Smooth muscle cell (in vitro differentiated cells): ENCODE measurements around the gene ZNF605. TPM values are rescaled to one million over a fixed set of nuclear protein-coding genes. Genes with fewer than 3 reads are reported as not detected.
A peak's percentile ranks its signal among the peaks of the same experiment; 100 is the strongest.

Experiments
- DNase-seq: peaks from one replicate; lab custom pipeline; 2025; ENCODE audit not compliant: unreplicated experiment; lab: John Stamatoyannopoulos, UW
- H2AFZ ChIP-seq: fragments of 200-600 bp; sonication (generic); 2 replicates; pipeline ENCODE4 v1.6.0; 2016; ENCODE audit warnings: antibody characterized with exemption, low read depth, mild to moderate bottlenecking
- H3F3A ChIP-seq: fragments of 200-600 bp; sonication (generic); 2 replicates; pipeline ENCODE4 v1.6.0; 2017; ENCODE audit warnings: antibody characterized with exemption, low read depth
- H3K27ac ChIP-seq: fragments of 200-600 bp; sonication (generic); 2 replicates; pipeline ENCODE4 v1.5.1; 2016; ENCODE audit warnings: low read depth, mild to moderate bottlenecking
- H3K27me3 ChIP-seq: fragments of 200-600 bp; sonication (generic); 2 replicates; pipeline ENCODE4 v1.6.1; 2016; ENCODE audit warnings: low read depth, mild to moderate bottlenecking
- H3K36me3 ChIP-seq: fragments of 200-600 bp; sonication (generic); 2 replicates; pipeline ENCODE4 v1.5.1; 2016; ENCODE audit warnings: low read depth
- H3K4me1 ChIP-seq: fragments of 200-600 bp; sonication (generic); 2 replicates; pipeline ENCODE4 v1.5.1; 2016; ENCODE audit warnings: low read depth
- H3K4me2 ChIP-seq: fragments of 200-600 bp; sonication (generic); 2 replicates; pipeline ENCODE4 v1.6.0; 2016; ENCODE audit warnings: mild to moderate bottlenecking
- H3K4me3 ChIP-seq: fragments of 200-600 bp; sonication (generic); 2 replicates; pipeline ENCODE4 v1.5.1; 2016; ENCODE audit warnings: mild to moderate bottlenecking
- H3K79me2 ChIP-seq: fragments of 200-600 bp; sonication (generic); 2 replicates; pipeline ENCODE4 v1.6.0; 2016; ENCODE audit warnings: low read depth, mild to moderate bottlenecking
- H3K9ac ChIP-seq: fragments of 200-600 bp; sonication (generic); 2 replicates; pipeline ENCODE4 v1.6.0; 2016; ENCODE audit warnings: low read depth
- H3K9me3 ChIP-seq: fragments of 200-600 bp; sonication (generic); replicated peaks from 2 replicates; pipeline ENCODE4 v1.5.1; 2016; ENCODE audit warnings: low read depth
- H4K20me1 ChIP-seq: fragments of 200-600 bp; sonication (generic); 2 replicates; pipeline ENCODE4 v1.6.0; 2016; ENCODE audit warnings: low read depth
- CTCF ChIP-seq: fragments of 200-600 bp; sonication (generic); IDR thresholded peaks from 2 replicates; pipeline ENCODE4 v1.5.1; 2017; ENCODE audit warnings: borderline replicate concordance, mild to moderate bottlenecking, antibody characterized with exemption; ENCODE audit not compliant: insufficient read depth, poor library complexity, severe bottlenecking
- WGBS: methylation state at CpG from one replicate; pipeline ENCODE4 v1.1.7; 2016; ENCODE audit warnings: low lambda C conversion rate; 5-methylcytosine and 5-hydroxymethylcytosine counted together
- polyA plus RNA-seq: library from polyadenylated mRNA; unstranded; fragments of >200 nt; fragmentation: Nextera tagmentation; extraction: Ambion mirVana; gene quantifications from 2 replicates; pipeline ENCODE4 v1.2.1, GENCODE V29; 2016
- total RNA-seq: library from RNA; depleted of rRNA; stranded (reverse); fragments of >200 nt; gene quantifications from 2 replicates; pipeline ENCODE4 v1.2.3, GENCODE V29; 2014

Gene ZNF605
- total and polyA plus RNA-seq, 2 experiments from 2014 or later, result 6.3 to 9.7 TPM

- no peak for TF ChIP-seq CTCF
- Histone ChIP-seq H3K4me1 (no peaks in the 10 kb centered on the region), H3K4me3 (no peak overlapping the region), H3K27me3 (no peaks in the 10 kb centered on the region), H3K9me3 (peaks cover 52% of the 10 kb centered on the region), H3K36me3 (peaks cover 26% of the 10 kb centered on the region), H3F3A (no peaks in the 10 kb centered on the region), H3K9ac (no peak overlapping the region), H3K79me2 (no peaks in the 10 kb centered on the region), H2AFZ (no peak overlapping the region), H4K20me1 (no peaks in the 10 kb centered on the region), H3K27ac (no peak overlapping the region), H3K4me2 (no peak overlapping the region)
- DNase-seq, result no peak
- WGBS, result 97% methylated on average over 2 of the region's 2 CpGs
These were observed 19.9 kb downstream of the ZNF605 start for GRCh38 chr12:132936163-132936562.

GRCh38 chr12:132926415-132926833 is 29.7 kb downstream of the ZNF605 start:
- H3K9ac ChIP-seq, result no peak overlapping the region
- no peak overlapping the region for H3K27ac ChIP-seq
- no peaks in the 10 kb centered on the region for H4K20me1 ChIP-seq
- peaks cover 98% of the 10 kb centered on the region for H3K9me3 ChIP-seq
- no peaks in the 10 kb centered on the region for H3K27me3 ChIP-seq
- H3K4me2 ChIP-seq, result no peak overlapping the region
- 96% methylated on average over 6 of the region's 6 CpGs for WGBS
- H2AFZ ChIP-seq, result no peak overlapping the region
- peaks cover 9% of the 10 kb centered on the region for H3F3A ChIP-seq
- TF ChIP-seq CTCF, result no peak
- H3K36me3 ChIP-seq, result peaks cover 81% of the 10 kb centered on the region
- no peaks in the 10 kb centered on the region for H3K79me2 ChIP-seq
- no peak for DNase-seq
- no peaks in the 10 kb centered on the region for H3K4me1 ChIP-seq
- H3K4me3 ChIP-seq, result no peak overlapping the region

- H2AFZ ChIP-seq, result no peak overlapping the region
- H4K20me1 ChIP-seq, result no peaks in the 10 kb centered on the region
- no peak for DNase-seq
- H3K79me2 ChIP-seq, result no peaks in the 10 kb centered on the region
- WGBS, result 98% methylated on average over 8 of the region's 8 CpGs
- no peaks in the 10 kb centered on the region for H3K4me1 ChIP-seq
- H3K27me3 ChIP-seq, result no peaks in the 10 kb centered on the region
- H3K9me3 ChIP-seq, result peaks cover 98% of the 10 kb centered on the region
- peak overlapping the region; percentile 19 for H3K4me3 ChIP-seq
- H3K4me2 ChIP-seq, result no peak overlapping the region
- no peak overlapping the region for H3K9ac ChIP-seq
- H3K36me3 ChIP-seq, result peaks cover 75% of the 10 kb centered on the region
- TF ChIP-seq CTCF, result no peak
- no peak overlapping the region for H3K27ac ChIP-seq
- peaks cover 9% of the 10 kb centered on the region for H3F3A ChIP-seq
These were observed 30.3 kb downstream of the ZNF605 start for GRCh38 chr12:132925597-132926414.

GRCh38 chr12:132924356-132924755 is 31.8 kb downstream of the ZNF605 start:
- H3K4me3 ChIP-seq, result peak overlapping the region; percentile 19
- no peak overlapping the region for H3K27ac ChIP-seq
- no peak overlapping the region for H2AFZ ChIP-seq
- peaks cover 90% of the 10 kb centered on the region for H3K9me3 ChIP-seq
- no peaks in the 10 kb centered on the region for H3K27me3 ChIP-seq
- no peaks in the 10 kb centered on the region for H3K79me2 ChIP-seq
- peaks cover 60% of the 10 kb centered on the region for H3K36me3 ChIP-seq
- peaks cover 9% of the 10 kb centered on the region for H3F3A ChIP-seq
- no peak for DNase-seq
- no peak overlapping the region for H3K4me2 ChIP-seq
- no peak for TF ChIP-seq CTCF
- no peaks in the 10 kb centered on the region for H4K20me1 ChIP-seq
- 96% methylated on average over 3 of the region's 3 CpGs for WGBS
- no peaks in the 10 kb centered on the region for H3K4me1 ChIP-seq
- H3K9ac ChIP-seq, result no peak overlapping the region
